Putamen (tissue), 1 donor: Measurements from ENCODE around the gene CHST9.
"Not testable (repeated sequence)": the region's sequence is repeated elsewhere in the genome, so short reads cannot be mapped to it uniquely, and the experiment has no call there.

ENCODE experiments used
- DNase-seq: peaks from one replicate; pipeline ENCODE4 v3.0.0-alpha.2; 2016; ENCODE audit warnings: low spot score

Gene CHST9

DNA sequence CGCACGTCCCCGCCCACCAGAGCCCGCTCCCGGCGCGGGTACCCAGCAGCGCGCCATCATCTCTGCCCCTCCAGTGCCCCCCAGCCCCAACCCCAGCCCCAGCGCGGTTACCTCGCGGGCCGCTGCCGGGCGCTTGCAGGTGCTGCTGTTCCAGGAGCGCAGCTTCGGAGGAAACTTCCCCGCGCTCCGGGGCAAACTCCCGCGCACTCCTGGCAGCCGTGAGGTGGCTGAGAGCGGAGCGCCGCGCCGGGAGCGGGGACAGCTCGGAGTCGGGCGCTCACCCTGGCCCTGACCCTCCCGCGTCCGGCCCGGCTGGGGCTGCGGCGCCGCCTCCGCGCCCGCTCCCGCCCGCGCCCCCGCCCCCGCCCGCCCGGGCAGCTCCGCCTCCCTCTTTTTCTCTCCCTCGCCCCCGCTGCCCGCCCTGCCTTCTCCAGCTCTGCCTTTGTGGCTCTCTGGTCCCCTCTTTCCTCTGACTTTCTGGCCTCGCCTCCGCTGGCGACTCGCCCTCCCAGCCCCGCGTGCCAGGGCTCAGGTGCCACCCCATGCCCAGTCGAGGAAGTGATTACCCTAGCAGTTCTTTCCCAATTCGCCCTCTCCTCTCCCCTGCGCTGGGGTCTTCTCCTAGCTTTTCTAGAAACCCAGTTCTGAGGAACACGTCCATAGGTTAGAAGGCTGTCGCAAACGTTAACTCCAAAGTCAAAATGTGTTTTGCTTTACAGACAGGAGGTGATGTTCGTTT lies at the start of gene CHST9:
Gene CHST9 (minus strand): TSS at position 284 of the 739 bp plus-strand sequence. CDS start 42,499 bp downstream, outside the sequence.
- no peak for DNase-seq

DNA sequence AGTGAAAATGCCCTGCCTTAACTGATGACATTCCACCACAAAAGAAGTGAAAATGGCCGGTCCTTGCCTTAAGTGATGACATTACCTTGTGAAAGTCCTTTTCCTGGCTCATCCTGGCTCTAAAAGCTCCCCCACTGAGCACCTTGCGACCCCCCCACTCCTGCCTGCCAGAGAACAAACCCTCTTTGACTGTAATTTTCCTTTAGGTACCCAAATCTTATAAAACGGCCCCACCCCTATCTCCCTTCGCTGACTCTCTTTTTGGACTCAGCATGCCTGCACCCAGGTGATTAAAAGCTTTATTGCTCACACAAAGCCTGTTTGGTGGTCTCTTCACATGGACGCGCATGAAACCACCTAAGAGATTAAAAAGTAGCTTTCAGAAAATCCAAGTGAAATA lies 47.2 kb upstream of the CHST9 start:
- DNase-seq = not testable (repeated sequence)

DNA sequence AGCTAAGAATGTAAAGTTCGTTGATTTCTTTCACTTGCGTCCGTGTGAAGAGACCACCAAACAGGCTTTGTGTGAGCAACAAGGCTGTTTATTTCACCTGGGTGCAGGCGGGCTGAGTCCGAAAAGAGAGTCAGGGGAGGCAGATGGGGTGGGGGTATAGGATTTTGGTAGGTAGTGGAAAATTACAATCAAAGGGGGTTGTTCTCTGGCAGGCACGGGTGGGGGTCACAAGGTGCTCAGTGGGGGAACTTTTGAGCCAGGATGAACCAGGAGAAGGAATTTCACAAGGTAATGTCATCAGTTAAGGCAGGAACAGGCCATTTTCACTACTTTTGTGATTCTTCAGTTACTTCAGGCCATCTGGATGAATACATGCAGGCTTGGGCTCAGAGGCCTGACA lies 46.6 kb upstream of the CHST9 start:
- DNase-seq = not testable (repeated sequence)

GRCh38 chr18:27231221-27231620 lies 46.1 kb upstream of the CHST9 start:
- not testable (repeated sequence) for DNase-seq

DNA sequence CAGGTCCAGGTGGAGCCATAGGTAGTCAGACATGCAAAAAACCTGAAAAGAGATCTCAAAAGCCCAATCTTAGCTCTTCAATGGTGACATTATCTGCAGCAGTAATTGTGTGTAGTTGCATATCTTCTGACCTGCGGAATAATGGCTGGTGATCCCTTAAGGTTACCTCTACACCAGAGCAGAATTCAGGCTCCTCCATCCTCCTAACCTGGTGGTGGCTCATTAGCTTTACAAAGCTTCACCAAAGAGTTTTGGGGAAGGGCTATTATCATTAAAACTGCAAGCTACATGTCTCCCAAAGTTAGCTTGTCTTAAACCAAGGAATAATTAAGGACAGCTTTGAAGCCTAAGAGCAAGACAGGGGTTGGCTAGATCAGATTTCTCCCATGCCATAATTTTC lies 42.6 kb upstream of the CHST9 start:
- no peak for DNase-seq

GRCh38 chr18:27226556-27227075 lies 41.5 kb upstream of the CHST9 start:
- DNase-seq = no peak

GRCh38 chr18:27225947-27226481 lies 40.9 kb upstream of the CHST9 start:
- no peak for DNase-seq

DNA sequence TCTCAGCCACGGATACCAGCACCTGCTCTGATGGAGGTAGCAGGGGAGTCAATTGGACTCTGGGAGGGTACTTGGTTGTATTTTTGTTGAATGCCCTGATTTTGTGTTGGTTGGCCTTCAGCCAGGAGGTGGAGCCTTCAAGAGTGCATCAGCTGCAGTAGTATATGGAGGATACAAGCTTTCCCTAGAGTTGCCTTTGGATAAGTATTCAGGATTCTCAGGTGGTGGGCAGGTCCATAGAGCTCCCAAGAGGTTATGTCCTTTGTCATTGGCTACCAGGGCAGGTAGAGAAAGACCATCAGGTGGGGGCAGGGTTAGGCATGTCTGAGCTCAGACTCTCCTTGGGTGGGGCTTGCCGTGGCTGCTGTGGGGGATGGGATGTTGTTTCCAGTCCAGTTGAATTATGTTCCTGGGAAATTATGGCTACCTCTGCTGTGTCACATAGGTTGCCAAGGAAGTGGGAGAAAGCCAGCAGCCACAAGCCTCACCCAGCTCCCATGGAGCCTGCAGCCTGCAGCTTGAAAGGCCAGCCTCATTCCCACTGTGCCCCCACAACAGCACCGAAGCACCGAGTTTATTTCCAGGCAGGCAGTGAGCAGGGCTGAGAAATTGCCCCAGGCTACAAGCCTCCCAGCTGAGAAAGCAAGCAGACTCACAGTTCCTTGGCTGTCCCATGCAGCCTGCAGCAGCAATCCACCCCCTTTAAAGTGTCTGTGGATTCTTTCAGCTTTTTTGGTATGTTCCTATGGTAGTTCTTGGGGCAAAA lies 38.6 kb upstream of the CHST9 start:
- DNase-seq = no peak

DNA sequence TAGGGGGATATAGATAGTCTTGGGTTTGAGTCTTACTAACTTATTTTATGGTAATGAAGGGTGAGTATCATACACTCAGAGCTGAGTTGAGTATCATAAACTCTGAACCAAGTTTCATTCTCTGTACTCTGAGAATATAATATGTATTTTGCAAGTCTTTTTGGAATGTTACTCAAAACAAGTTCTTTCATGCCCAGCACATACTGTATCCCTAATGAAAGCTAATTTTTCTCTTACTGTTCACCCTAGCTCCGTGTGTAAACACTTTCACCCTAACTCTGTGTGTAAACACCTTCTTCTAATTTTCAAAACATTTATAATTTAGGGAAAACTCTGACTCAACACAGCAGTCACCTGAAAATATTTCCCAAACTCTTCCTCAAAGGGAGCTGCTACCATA lies 29.7 kb upstream of the CHST9 start:
- DNase-seq = no peak

GRCh38 chr18:27213123-27213717 lies 28.1 kb upstream of the CHST9 start:
- DNase-seq = no peak

GRCh38 chr18:27211569-27211968 lies 26.5 kb upstream of the CHST9 start:
- no peak for DNase-seq

DNA sequence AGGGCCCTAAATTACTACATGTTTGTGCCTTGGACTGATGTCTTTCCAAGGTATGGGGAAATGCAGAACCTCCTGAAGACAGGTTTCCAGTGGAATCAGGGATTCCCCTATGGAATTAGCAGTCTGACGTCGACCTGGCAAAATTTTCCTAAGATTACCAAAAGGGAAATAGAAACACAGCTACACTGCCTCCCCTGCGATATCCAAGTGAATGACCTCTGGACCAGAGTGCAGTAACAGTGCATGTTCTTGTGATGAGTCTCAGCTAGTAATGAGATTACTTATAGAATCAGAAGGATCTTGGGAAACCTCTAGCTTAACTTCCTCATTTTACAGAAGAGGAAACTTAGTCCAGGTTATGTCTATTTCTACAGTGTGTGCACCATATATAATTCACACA lies 21.3 kb upstream of the CHST9 start:
- DNase-seq = no peak

- DNase-seq = no peak
Observed at GRCh38 chr18:27202741-27203140, 17.6 kb upstream of the CHST9 start.

DNA sequence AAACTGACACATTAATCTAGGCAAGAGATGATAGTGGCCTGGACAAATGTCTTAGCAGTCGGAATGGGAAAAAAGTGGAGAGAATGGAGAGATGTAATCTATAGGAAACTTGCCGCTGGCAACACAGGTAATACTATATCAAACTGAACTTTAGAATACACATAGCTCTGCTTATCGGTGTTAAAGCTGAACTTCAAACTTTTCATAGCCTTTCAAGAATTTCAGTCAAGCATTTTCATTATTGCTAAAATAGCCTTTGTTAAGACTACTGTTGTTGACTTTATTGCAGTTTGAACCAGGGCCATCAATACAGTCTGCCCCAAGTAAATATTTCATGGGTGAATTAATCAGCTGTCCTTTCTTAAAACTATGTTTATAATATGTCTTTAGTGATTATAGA lies 12.9 kb upstream of the CHST9 start:
- DNase-seq = no peak

DNA sequence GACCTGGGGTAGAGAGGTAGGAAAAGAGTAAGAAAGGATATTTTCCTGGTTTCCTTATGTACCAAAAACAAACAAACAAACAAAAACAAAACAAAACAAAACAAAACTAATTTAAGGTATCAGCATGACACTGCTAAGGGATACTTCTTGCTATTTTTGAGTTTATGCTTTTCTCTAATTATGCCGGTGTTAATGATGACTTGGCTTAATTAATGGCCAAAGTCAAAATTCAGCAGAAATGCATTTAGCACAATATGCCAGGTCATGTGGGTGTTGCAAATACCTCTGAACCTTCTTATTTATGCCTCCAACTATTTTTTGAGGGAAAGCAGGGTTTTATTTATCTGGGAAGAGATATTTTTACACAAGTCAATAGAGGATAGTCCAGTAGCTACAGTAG lies 3.2 kb upstream of the CHST9 start:
- no peak for DNase-seq

- DNase-seq = no peak
Observed at GRCh38 chr18:27185897-27186296, 789 bp upstream of the CHST9 start.

DNA sequence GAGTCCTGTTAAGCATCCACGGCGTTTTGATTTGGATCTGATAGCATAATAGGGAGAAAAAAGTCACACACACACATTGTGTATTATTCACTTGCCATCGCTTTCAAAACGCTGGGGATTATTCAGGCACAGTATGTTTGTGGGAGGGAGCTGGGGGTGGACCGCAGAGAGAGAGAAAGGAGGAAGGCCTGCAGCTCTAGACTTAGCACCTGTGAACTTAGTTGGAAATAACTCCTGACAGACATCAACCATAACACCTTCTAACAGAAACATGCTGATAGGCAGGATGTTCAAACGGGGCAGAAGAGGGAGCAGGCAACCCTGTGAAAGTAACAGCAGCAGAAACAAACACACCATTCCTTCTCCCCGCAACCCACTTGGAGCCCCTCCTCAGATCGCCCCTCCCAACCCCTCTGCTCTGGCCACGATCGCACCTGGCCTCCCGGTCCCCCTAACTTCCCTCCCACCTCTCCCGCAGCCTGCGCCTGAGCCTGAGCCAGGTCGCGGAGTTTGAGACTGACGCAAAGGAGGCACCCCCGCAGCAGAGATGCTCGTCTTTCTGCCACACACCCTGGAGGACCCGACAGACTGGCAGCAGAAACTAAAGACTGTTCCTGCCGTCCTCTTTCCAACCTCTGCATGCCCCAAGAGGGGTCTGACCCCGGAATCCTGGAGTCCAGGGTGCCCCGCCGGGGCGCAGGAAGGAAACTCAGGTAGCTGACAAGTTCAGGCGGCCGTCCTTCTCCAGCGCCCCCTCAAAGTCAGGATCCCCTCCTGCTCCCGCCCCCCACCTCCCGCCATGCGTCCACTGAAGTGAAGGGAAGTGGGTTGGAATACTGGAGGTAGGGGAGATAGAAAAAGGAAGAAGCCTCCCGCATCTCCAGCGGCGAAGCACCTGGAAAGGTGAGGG lies 738 bp downstream of the CHST9 start:
- DNase-seq = peak; percentile 12

DNA sequence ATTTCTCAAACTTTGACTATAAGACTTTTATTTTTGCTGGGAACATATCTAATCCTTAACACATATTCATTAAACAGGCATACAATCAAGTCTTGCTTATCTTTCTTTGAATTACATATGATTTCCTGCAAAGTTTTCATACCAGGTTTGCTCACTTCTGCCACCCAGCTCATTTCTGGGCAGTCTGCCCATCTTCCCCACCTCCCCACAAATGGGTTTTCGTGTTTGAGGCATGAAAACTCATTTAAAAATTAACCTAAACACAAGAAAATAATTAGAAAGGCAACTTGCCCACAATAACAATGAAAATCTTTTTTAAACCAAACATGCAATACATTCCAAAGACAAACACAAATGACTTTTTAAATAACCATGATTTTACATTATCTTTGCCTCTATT lies 3.4 kb downstream of the CHST9 start:
- DNase-seq = no peak

DNA sequence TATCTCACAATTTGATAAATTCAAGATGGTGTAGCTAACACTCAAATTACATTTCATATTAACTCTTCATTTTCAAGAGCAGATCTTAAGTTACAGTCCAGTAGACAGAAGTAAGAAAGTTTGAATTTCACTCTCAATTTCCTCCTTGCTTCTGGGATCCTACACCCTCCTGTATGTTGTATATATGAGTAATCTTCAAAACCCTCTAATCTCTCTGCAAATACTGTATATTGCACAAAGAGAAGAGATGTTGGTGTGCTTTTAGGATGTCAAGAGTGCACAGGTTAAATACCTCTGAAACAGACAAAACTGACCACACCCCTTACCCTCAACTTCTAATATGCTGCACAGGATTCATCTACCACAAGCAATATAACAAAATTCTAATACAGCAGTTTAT lies 6.7 kb downstream of the CHST9 start:
- no peak for DNase-seq

GRCh38 chr18:27175914-27176313 lies 9.2 kb downstream of the CHST9 start:
- no peak for DNase-seq

GRCh38 chr18:27175245-27175644 lies 9.9 kb downstream of the CHST9 start:
- DNase-seq = no peak

DNA sequence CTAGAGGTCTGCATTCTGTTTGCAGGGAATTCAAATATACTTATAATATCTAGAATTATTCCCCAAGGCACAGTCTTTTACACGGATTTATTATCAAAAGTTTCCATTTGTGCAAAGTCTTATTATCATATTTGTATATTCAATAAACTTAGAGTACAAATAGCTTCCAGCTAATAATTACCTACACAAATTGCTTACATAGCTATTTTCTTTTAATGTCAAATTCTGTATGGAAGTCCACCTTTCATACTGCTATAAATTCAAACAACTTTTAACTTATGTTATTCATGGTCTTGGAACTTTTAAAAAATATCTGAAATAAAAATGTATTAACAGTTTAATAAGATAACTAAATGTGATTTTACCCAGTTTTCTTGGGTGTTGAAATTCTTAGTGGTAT lies 13.1 kb downstream of the CHST9 start:
- no peak for DNase-seq
